Uterus (tissue), 4 donors: ENCODE data around the gene MXRA8. TPM values are rescaled to one million over a fixed set of nuclear protein-coding genes. Genes with fewer than 3 reads are reported as not detected.
A peak's percentile ranks its signal among the peaks of the same experiment; 100 is the strongest.

ENCODE experiments used
- DNase-seq, 2 donors: peaks; one replicate each; pipeline ENCODE4 v3.0.0-alpha.2; 2019 to 2020
- H3K27ac ChIP-seq, 2 donors: fragments of 200-600 bp; sonication (generic); 1 replicate in 1 of 2; 2 replicates in 1 of 2; pipeline ENCODE4 v1.5.1; 2016 to 2018
- H3K27me3 ChIP-seq, 2 donors: fragments of 200-600 bp; sonication (generic); one replicate each; pipeline ENCODE4 v1.5.1; 2018 to 2019; ENCODE audit warnings: control low read depth in 1 of 2
- H3K36me3 ChIP-seq, 2 donors: fragments of 200-600 bp; sonication (generic); one replicate each; pipeline ENCODE4 v1.5.1; 2019; ENCODE audit warnings: control low read depth in 1 of 2
- H3K4me1 ChIP-seq, 2 donors: fragments of 200-600 bp; sonication (generic); one replicate each; pipeline ENCODE4 v1.5.1; 2018 to 2019; ENCODE audit warnings: control low read depth in 1 of 2
- H3K4me3 ChIP-seq, 2 donors: fragments of 200-600 bp; sonication (generic); 1 replicate in 1 of 2; 2 replicates in 1 of 2; pipeline ENCODE4 v1.5.1; 2018 to 2019; ENCODE audit warnings: mild to moderate bottlenecking in 1 of 2
- H3K9me3 ChIP-seq, 2 donors: fragments of 200-600 bp; sonication (generic); one replicate each; pipeline ENCODE4 v1.5.1; 2019; ENCODE audit warnings: control low read depth in 1 of 2
- CTCF ChIP-seq, 4 experiments: fragments of 200-600 bp in 2 of 4; fragments of 450-650 bp in 2 of 4; sonication (generic) in 2 of 4; IDR thresholded peaks; one replicate each; pipeline ENCODE4 v1.5.1; 2016 to 2019; ENCODE audit warnings: antibody characterized with exemption in 4 of 4, mild to moderate bottlenecking in 2 of 4, moderate library complexity in 1 of 4
- POLR2A ChIP-seq, 2 donors: fragments of 450-650 bp; IDR thresholded peaks; one replicate each; pipeline ENCODE4 v1.6.1; 2016; ENCODE audit warnings: antibody characterized with exemption in 2 of 2, mild to moderate bottlenecking in 1 of 2, moderate library complexity in 1 of 2
- intact Hi-C: fragments of 100-400 bp; cut with DNase I; formaldehyde crosslinking; loops from one replicate; pipeline ENCODE4 v1.15.1; 2023; ENCODE audit warnings: low total_unique reads
- total RNA-seq, 4 donors: library from RNA; depleted of rRNA in 3 of 4; stranded (reverse); fragments of >200 nt in 3 of 4; gene quantifications; one replicate each; pipeline versions ENCODE4 v1.1.0 to v1.2.4, GENCODE V29; 2014 to 2023
- donor health status: DM: yes; HTN: yes; CAD: no.

Gene MXRA8
- total RNA-seq, 4 donors from 2014 or later = 86.1 to 143 (median 117) TPM

GRCh38 chr1:1324084-1324523, 34.3 kb downstream of the MXRA8 start:
- Histone ChIP-seq H3K36me3 (no peaks in the 10 kb centered on the region), H3K27ac (peak overlapping the region; percentile 89 to 91), H3K9me3 (no peaks in the 10 kb centered on the region), H3K4me3 (peak overlapping the region; percentile 83 to 98), H3K4me1 (peaks cover 11 to 60% of the 10 kb centered on the region in 2 donors), H3K27me3 (no peaks in the 10 kb centered on the region)
- intact Hi-C loops = no loop called here
- no peak for DNase-seq
- no peak for TF ChIP-seq CTCF (IDR thresholded peaks at IDR 0.05)
- no peak for TF ChIP-seq POLR2A (IDR thresholded peaks at IDR 0.05)

GRCh38 chr1:1322952-1323351, 35.4 kb downstream of the MXRA8 start:
- Histone ChIP-seq H3K36me3 (no peaks in the 10 kb centered on the region), H3K27ac (no peak overlapping the region), H3K27me3 (no peaks in the 10 kb centered on the region), H3K9me3 (no peaks in the 10 kb centered on the region), H3K4me1 (peaks cover 18 to 65% of the 10 kb centered on the region in 2 donors), H3K4me3 (no peak overlapping the region)
- TF ChIP-seq CTCF (IDR thresholded peaks at IDR 0.05) = no peak
- no peak for TF ChIP-seq POLR2A (IDR thresholded peaks at IDR 0.05)
- intact Hi-C loops = no loop called here
- no peak for DNase-seq

- TF ChIP-seq CTCF (IDR thresholded peaks at IDR 0.05) (no peak), POLR2A (IDR thresholded peaks at IDR 0.05) (no peak)
- intact Hi-C loops = no loop called here
- no peak for DNase-seq
- Histone ChIP-seq H3K4me3 (no peak overlapping the region), H3K4me1 (peaks cover 22 to 65% of the 10 kb centered on the region in 2 donors), H3K27ac (peak overlapping the region in 1 of 2 donors; percentile 91), H3K9me3 (no peaks in the 10 kb centered on the region), H3K27me3 (no peaks in the 10 kb centered on the region), H3K36me3 (no peaks in the 10 kb centered on the region)
Observed at GRCh38 chr1:1322418-1322817, 35.9 kb downstream of the MXRA8 start.

DNA sequence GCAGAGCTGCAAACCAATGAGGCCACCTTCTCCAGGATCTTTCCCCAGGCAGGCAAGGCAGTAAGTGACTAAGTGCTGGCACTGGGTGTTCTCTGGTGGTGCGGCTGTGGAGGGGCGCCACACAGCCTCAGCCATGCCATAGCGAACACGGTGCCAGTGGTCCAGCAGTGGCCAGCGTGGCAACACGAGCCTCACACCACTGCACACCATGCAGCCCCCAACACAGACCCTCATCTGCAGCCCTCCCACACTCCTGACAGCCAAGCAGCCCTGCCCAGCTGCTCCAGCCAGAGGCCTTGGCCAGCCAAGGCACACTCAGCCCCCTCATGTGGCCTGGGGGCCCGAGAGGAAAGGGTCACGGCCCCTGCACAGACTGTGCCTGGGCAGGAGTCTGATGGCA, 36.9 kb downstream of the MXRA8 start:
- intact Hi-C loops = no loop called here
- peak overlapping the region; percentile 91 to 96 for H3K27ac ChIP-seq
- H3K36me3 ChIP-seq = no peaks in the 10 kb centered on the region
- H3K4me3 ChIP-seq = no peak overlapping the region
- H3K27me3 ChIP-seq = no peaks in the 10 kb centered on the region
- H3K4me1 ChIP-seq = peaks cover 28 to 64% of the 10 kb centered on the region in 2 donors
- DNase-seq = no peak
- H3K9me3 ChIP-seq = no peaks in the 10 kb centered on the region
- TF ChIP-seq CTCF (IDR thresholded peaks at IDR 0.05) (no peak), POLR2A (IDR thresholded peaks at IDR 0.05) (no peak)

DNA sequence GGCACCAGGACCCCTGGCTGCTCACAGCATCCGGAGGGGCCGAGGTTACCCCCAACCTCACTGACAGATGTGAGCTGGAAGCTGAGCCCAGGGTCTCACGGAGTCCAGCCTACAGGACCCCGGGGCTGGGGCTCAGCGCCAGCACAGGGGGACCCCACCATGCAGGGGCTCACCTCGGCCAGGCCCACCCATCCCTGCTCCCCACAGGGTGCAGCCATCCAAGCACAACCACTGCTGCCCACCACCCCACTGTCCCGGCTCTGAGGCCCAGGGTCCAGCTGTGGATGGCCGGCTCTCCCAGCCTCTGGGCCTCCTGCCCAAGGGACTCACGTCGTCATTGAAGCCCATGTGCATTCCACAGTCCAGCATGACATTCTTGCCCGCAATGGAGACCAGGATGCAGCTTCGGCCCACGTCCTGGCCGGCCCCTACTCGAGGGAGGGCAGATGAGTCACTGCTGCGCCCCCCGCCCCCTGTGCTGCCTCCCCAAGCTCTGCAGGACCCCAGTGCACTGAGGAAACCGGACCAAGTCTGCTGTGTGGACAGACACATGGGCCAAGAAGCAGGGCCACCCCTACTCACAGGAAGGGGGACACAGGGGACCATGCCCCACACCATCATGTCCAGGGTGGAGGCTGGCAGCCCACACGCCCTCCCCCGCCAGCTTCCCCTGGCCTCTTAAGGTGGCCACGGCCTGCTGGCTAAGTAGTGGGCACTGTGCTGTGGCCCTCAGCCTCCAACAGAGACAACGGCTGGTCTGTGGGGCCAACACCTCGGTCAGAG, 37.5 kb downstream of the MXRA8 start:
- H3K4me1 ChIP-seq = peaks cover 28 to 58% of the 10 kb centered on the region in 2 donors
- no peaks in the 10 kb centered on the region for H3K27me3 ChIP-seq
- H3K36me3 ChIP-seq = no peaks in the 10 kb centered on the region
- DNase-seq = no peak
- peak overlapping the region; percentile 91 to 96 for H3K27ac ChIP-seq
- no peak overlapping the region for H3K4me3 ChIP-seq
- no peaks in the 10 kb centered on the region for H3K9me3 ChIP-seq
- TF ChIP-seq POLR2A (IDR thresholded peaks at IDR 0.05) (no peak), CTCF (IDR thresholded peaks at IDR 0.05) (no peak)
- intact Hi-C loops = no loop called here
